ENCODE data around the gene TEX14.
A peak's percentile ranks its signal among the peaks of the same experiment; 100 is the strongest.

The TEX14 gene

GRCh38 chr17:58517378-58517927 lies 174.4 kb downstream of the TEX14 start:
- TF ChIP-seq CTCF (conservative IDR thresholded peaks at IDR 0.05; ENCODE audit: low read depth, low read length), result no peak
- no peak for DNase-seq (ENCODE audit: low read depth)
- H3K4me3 ChIP-seq (ENCODE audit: low read length), result peak overlapping the region; percentile 78

- H3K4me3 ChIP-seq (ENCODE audit: low read length), result peak overlapping the region; percentile 78
- TF ChIP-seq CTCF (conservative IDR thresholded peaks at IDR 0.05; ENCODE audit: low read depth, low read length), result no peak
- no peak for DNase-seq (ENCODE audit: low read depth)
These were observed 175.0 kb downstream of the TEX14 start for GRCh38 chr17:58516644-58517377.

- TF ChIP-seq CTCF (conservative IDR thresholded peaks at IDR 0.05; ENCODE audit: low read depth, low read length), result no peak
- no peak for DNase-seq (ENCODE audit: low read depth)
- H3K4me3 ChIP-seq (ENCODE audit: low read length), result no peak overlapping the region
These were observed 176.6 kb downstream of the TEX14 start for GRCh38 chr17:58515286-58515685.

GRCh38 chr17:58514770-58515157 lies 177.1 kb downstream of the TEX14 start:
- no peak for TF ChIP-seq CTCF (conservative IDR thresholded peaks at IDR 0.05; ENCODE audit: low read depth, low read length)
- peak overlapping the region; percentile 85 for H3K4me3 ChIP-seq (ENCODE audit: low read length)
- no peak for DNase-seq (ENCODE audit: low read depth)

GRCh38 chr17:58513965-58514769 lies 177.7 kb downstream of the TEX14 start, which contains the start of gene MTMR4:
Gene MTMR4 (minus strand): TSS chr17:58514638. CDS start chr17:58514407, 231 bp downstream.
- TF ChIP-seq CTCF (conservative IDR thresholded peaks at IDR 0.05; ENCODE audit: low read depth, low read length), result no peak
- DNase-seq (ENCODE audit: low read depth), result peak; percentile 25
- H3K4me3 ChIP-seq (ENCODE audit: low read length), result peak within 1 kb of the TSS; percentile 85

GRCh38 chr17:58513267-58513964 lies 178.4 kb downstream of the TEX14 start:
- TF ChIP-seq CTCF (conservative IDR thresholded peaks at IDR 0.05; ENCODE audit: low read depth, low read length), result no peak
- H3K4me3 ChIP-seq (ENCODE audit: low read length), result peak overlapping the region; percentile 85
- DNase-seq (ENCODE audit: low read depth), result no peak
